Ovary (tissue), 9 donors: Measurements from ENCODE around the gene PHACTR3. TPM values are rescaled to one million over a fixed set of nuclear protein-coding genes. Genes with fewer than 3 reads are reported as not detected.

Experiments
- DNase-seq, 5 donors: peaks; one replicate each; pipeline ENCODE4 v3.0.0-alpha.2; 2019 to 2020
- H3K27ac ChIP-seq, 2 donors: fragments of 200-600 bp; one replicate each; pipeline versions ENCODE4 v1.5.1 to v1.8.0; 2019 to 2022
- H3K27me3 ChIP-seq: fragments of 200-600 bp; one replicate; pipeline ENCODE4 v1.8.0; 2022
- H3K36me3 ChIP-seq: fragments of 200-600 bp; sonication (generic); one replicate; pipeline ENCODE4 v1.5.1; 2019
- H3K4me1 ChIP-seq: one replicate; pipeline ENCODE4 v1.8.1; 2013; ENCODE audit warnings: mild to moderate bottlenecking, moderate library complexity; ENCODE audit not compliant: insufficient read depth
- H3K4me3 ChIP-seq: fragments of 200-600 bp; sonication (generic); one replicate; pipeline ENCODE4 v1.5.1; 2017
- H3K9me3 ChIP-seq, 2 donors: fragments of 200-600 bp in 1 of 2; sonication (generic) in 1 of 2; one replicate each; pipeline versions ENCODE4 v1.5.1 to v1.8.1; 2013 to 2019; ENCODE audit warnings: mild to moderate bottlenecking in 1 of 2, moderate library complexity in 1 of 2
- EP300 ChIP-seq: sonication (generic); formaldehyde crosslinking; IDR thresholded peaks from one replicate; pipeline ENCODE4 v1.6.1; 2017; ENCODE audit warnings: antibody characterized with exemption
- POLR2A ChIP-seq: fragments of 450-650 bp; IDR thresholded peaks from one replicate; pipeline ENCODE4 v1.6.1; 2017; ENCODE audit warnings: antibody characterized with exemption, mild to moderate bottlenecking, moderate library complexity
- WGBS, 3 donors: extraction: QIAGEN DNeasy Blood & Tissue Kit in 1 of 3; methylation state at CpG; one replicate each; pipeline versions ENCODE4 v1.1.5 to v1.1.7; 2013 to 2017; 5-methylcytosine and 5-hydroxymethylcytosine counted together
- intact Hi-C, 4 donors: fragments of 100-400 bp; cut with DNase I; formaldehyde crosslinking; loops; one replicate each; pipeline versions ENCODE4 v1.11.0 to v1.15.1; 2022 to 2023
- polyA plus RNA-seq, 2 donors: library from polyadenylated mRNA; stranded (reverse); fragments of 200-250 nt in 1 of 2; fragments of 350-450 nt in 1 of 2; fragmentation: Illumina TruSeq in 1 of 2; extraction: RNeasy Lipid Tissue Mini Kit (QIAGEN cat#74804) in 1 of 2; gene quantifications; one replicate each; pipeline ENCODE4 v1.2.3, GENCODE V29; 2013 to 2014
- total RNA-seq, 7 donors: library from RNA; depleted of rRNA in 2 of 7; stranded (reverse); fragments of >200 nt in 2 of 7; fragmentation: NEBNext Ultra II Directional in 3 of 7; extraction: Animal tissue kit (Norgen Biotek cat#: 25700) in 3 of 7; gene quantifications; one replicate each; pipeline versions ENCODE4 v1.1.0 to v1.2.4, GENCODE V29; 2016 to 2023
- TF ChIP-seq, protein P1 (sequence below), 3 donors: fragments of 450-650 bp in 2 of 3; fragments of 200-600 bp in 1 of 3; IDR thresholded peaks; one replicate each; pipeline versions ENCODE4 v1.5.1 to v1.8.0; 2016 to 2022; ENCODE audit warnings: antibody characterized with exemption in 3 of 3, mild to moderate bottlenecking in 1 of 3
- donor health status: DM: no; HTN: no; CAD: no; lungs with moderate emphysema.
- donor health status: DM: no; HTN: no; CAD: no.
- donor health status: Bipolar disorder and iron deficiency.
- donor health status: DM: yes; HTN: yes; CAD: no.
- donor health status: DM: no; HTN: no; CAD: no.
- donor health status: DM: yes; HTN: yes; CAD: no.

The PHACTR3 gene
- total and polyA plus RNA-seq, 9 donors: 5.7 to 19.0 (median 9.1) TPM

GRCh38 chr20:59858425-59858824 is 254.1 kb downstream of the PHACTR3 start:
- TF ChIP-seq POLR2A (no peak), EP300 (no peak)
- TF ChIP-seq, protein P1, sequence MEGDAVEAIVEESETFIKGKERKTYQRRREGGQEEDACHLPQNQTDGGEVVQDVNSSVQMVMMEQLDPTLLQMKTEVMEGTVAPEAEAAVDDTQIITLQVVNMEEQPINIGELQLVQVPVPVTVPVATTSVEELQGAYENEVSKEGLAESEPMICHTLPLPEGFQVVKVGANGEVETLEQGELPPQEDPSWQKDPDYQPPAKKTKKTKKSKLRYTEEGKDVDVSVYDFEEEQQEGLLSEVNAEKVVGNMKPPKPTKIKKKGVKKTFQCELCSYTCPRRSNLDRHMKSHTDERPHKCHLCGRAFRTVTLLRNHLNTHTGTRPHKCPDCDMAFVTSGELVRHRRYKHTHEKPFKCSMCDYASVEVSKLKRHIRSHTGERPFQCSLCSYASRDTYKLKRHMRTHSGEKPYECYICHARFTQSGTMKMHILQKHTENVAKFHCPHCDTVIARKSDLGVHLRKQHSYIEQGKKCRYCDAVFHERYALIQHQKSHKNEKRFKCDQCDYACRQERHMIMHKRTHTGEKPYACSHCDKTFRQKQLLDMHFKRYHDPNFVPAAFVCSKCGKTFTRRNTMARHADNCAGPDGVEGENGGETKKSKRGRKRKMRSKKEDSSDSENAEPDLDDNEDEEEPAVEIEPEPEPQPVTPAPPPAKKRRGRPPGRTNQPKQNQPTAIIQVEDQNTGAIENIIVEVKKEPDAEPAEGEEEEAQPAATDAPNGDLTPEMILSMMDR (IDR thresholded peaks at IDR 0.05): no peak
- no peaks in the 10 kb centered on the region for H3K9me3 ChIP-seq
- H3K27me3 ChIP-seq: no peaks in the 10 kb centered on the region
- intact Hi-C loops: no loop called here
- no peak overlapping the region for H3K4me3 ChIP-seq
- 88 to 91% (median 90%) methylated on average over 5 of the region's 5 CpGs for WGBS, 3 donors
- no peaks in the 10 kb centered on the region for H3K4me1 ChIP-seq
- no peaks in the 10 kb centered on the region for H3K36me3 ChIP-seq
- DNase-seq: no peak
- H3K27ac ChIP-seq: no peak overlapping the region

DNA sequence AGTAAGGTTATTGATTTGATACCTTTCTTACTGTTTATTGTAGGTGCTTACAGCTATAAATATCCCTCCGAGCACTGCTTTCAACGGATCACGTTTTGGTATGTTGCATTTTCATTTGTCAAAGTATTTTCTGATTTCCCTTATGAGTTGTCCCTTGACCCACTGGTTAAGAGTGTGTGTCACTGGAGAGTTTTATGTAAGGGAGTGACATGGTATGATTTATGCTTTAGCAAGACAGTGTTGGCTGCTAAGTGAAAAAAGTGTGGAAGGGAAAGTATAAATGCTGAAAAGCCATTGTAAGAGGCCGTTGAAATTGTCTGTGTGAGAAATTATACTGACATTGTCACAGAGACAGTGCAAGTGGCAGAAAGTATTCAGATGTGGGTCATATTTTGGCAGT is 257.1 kb downstream of the PHACTR3 start:
- H3K9me3 ChIP-seq: no peaks in the 10 kb centered on the region
- no peaks in the 10 kb centered on the region for H3K4me1 ChIP-seq
- H3K36me3 ChIP-seq: no peaks in the 10 kb centered on the region
- H3K27me3 ChIP-seq: no peaks in the 10 kb centered on the region
- WGBS, 3 donors: 87 to 90% (median 88%) methylated on average over 4 of the region's 4 CpGs
- no peak overlapping the region for H3K27ac ChIP-seq
- H3K4me3 ChIP-seq: no peak overlapping the region
- no peak for DNase-seq
- intact Hi-C loops: no loop called here
- TF ChIP-seq EP300 (no peak), POLR2A (no peak)
- TF ChIP-seq, protein P1 (IDR thresholded peaks at IDR 0.05): no peak

GRCh38 chr20:59863058-59863457 is 258.7 kb downstream of the PHACTR3 start:
- TF ChIP-seq EP300 (no peak), POLR2A (no peak)
- TF ChIP-seq, protein P1 (IDR thresholded peaks at IDR 0.05): no peak
- Histone ChIP-seq H3K9me3 (no peaks in the 10 kb centered on the region), H3K4me1 (no peaks in the 10 kb centered on the region), H3K36me3 (no peaks in the 10 kb centered on the region), H3K27ac (no peak overlapping the region), H3K27me3 (no peaks in the 10 kb centered on the region), H3K4me3 (no peak overlapping the region)
- DNase-seq: no peak
- intact Hi-C loops: no loop called here
- WGBS, 3 donors: 90 to 94% (median 92%) methylated on average over 3 of the region's 3 CpGs

DNA sequence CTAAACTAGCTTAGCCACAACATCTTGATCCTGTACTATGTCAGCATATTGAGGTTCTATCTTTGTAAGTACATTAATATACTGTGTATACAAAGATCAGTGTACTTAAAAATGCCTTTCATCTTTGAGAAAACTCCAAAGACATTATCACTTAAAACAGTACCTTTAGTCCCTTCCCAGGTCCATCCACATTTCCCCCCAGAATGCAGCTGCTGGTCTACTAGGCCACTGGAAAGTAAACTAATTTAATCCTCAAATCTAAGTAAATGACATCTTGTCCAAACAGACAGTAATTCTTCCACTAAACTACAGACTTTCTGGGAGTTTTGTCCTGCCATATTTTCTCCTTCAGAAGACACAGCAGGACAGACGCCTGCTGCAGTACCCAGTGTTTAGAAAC is 260.4 kb downstream of the PHACTR3 start:
- H3K36me3 ChIP-seq: no peaks in the 10 kb centered on the region
- intact Hi-C loops: no loop called here
- TF ChIP-seq POLR2A: no peak
- TF ChIP-seq, protein P1 (IDR thresholded peaks at IDR 0.05): no peak
- no peak for TF ChIP-seq EP300

More for the DNA sequence above, 260.4 kb downstream of the PHACTR3 start:
- no peak for DNase-seq
- Histone ChIP-seq H3K9me3 (no peaks in the 10 kb centered on the region), H3K27ac (no peak overlapping the region), H3K4me1 (no peaks in the 10 kb centered on the region), H3K27me3 (no peaks in the 10 kb centered on the region), H3K4me3 (no peak overlapping the region)
- 83 to 94% (median 88%) methylated on average over 1 of the region's 1 CpG for WGBS, 3 donors
